Measurements from ENCODE around the gene OR6C76.

- TF ChIP-seq, protein P1, sequence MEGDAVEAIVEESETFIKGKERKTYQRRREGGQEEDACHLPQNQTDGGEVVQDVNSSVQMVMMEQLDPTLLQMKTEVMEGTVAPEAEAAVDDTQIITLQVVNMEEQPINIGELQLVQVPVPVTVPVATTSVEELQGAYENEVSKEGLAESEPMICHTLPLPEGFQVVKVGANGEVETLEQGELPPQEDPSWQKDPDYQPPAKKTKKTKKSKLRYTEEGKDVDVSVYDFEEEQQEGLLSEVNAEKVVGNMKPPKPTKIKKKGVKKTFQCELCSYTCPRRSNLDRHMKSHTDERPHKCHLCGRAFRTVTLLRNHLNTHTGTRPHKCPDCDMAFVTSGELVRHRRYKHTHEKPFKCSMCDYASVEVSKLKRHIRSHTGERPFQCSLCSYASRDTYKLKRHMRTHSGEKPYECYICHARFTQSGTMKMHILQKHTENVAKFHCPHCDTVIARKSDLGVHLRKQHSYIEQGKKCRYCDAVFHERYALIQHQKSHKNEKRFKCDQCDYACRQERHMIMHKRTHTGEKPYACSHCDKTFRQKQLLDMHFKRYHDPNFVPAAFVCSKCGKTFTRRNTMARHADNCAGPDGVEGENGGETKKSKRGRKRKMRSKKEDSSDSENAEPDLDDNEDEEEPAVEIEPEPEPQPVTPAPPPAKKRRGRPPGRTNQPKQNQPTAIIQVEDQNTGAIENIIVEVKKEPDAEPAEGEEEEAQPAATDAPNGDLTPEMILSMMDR (IDR thresholded peaks at IDR 0.05): no peak
- no peak for TF ChIP-seq POLR2A (IDR thresholded peaks at IDR 0.05)
Measured at GRCh38 chr12:55470088-55470829, 44.2 kb downstream of the OR6C76 start, which contains the start of gene OR6C70.
